ENCODE data around the gene JPH3.

The JPH3 gene

GRCh38 chr16:87688876-87689815 lies 86.8 kb downstream of the JPH3 start:
- no peak overlapping the region for H3K9ac ChIP-seq (ENCODE audit: low read length in 5 of 5)
- peaks cover 0 to 3% (median 0%) of the 10 kb centered on the region in 5 donors for H3K4me1 ChIP-seq (ENCODE audit: control insufficient read depth in 5 of 5, insufficient read depth in 5 of 5, low read length in 5 of 5)
- H3K27me3 ChIP-seq (ENCODE audit: control insufficient read depth in 5 of 5, insufficient read depth in 4 of 5, low read length in 5 of 5) = peaks cover 34 to 52% (median 42%) of the 10 kb centered on the region in 5 donors
- no peaks in the 10 kb centered on the region for H3K36me3 ChIP-seq (ENCODE audit: control insufficient read depth in 5 of 5, insufficient read depth in 5 of 5, low read length in 5 of 5)
- no peaks in the 10 kb centered on the region for H3K9me3 ChIP-seq (ENCODE audit: control insufficient read depth in 5 of 5, low read length in 5 of 5)
- H3K27ac ChIP-seq (ENCODE audit: low read depth, low read length) = no peak overlapping the region
- no peak overlapping the region for H3K4me3 ChIP-seq (ENCODE audit: low read depth in 1 of 5, low read length in 5 of 5)

- Histone ChIP-seq H3K4me1 (ENCODE audit: control insufficient read depth in 5 of 5, insufficient read depth in 5 of 5, low read length in 5 of 5) (no peaks in the 10 kb centered on the region), H3K9me3 (ENCODE audit: control insufficient read depth in 5 of 5, low read length in 5 of 5) (no peaks in the 10 kb centered on the region), H3K9ac (ENCODE audit: low read length in 5 of 5) (no peak overlapping the region), H3K27me3 (ENCODE audit: control insufficient read depth in 5 of 5, insufficient read depth in 4 of 5, low read length in 5 of 5) (peaks cover 30 to 46% (median 39%) of the 10 kb centered on the region in 5 donors), H3K36me3 (ENCODE audit: control insufficient read depth in 5 of 5, insufficient read depth in 5 of 5, low read length in 5 of 5) (peaks cover 0 to 4% (median 0%) of the 10 kb centered on the region in 5 donors), H3K27ac (ENCODE audit: low read depth, low read length) (no peak overlapping the region), H3K4me3 (ENCODE audit: low read depth in 1 of 5, low read length in 5 of 5) (no peak overlapping the region)
These were observed 87.7 kb downstream of the JPH3 start for GRCh38 chr16:87689956-87690465.

DNA sequence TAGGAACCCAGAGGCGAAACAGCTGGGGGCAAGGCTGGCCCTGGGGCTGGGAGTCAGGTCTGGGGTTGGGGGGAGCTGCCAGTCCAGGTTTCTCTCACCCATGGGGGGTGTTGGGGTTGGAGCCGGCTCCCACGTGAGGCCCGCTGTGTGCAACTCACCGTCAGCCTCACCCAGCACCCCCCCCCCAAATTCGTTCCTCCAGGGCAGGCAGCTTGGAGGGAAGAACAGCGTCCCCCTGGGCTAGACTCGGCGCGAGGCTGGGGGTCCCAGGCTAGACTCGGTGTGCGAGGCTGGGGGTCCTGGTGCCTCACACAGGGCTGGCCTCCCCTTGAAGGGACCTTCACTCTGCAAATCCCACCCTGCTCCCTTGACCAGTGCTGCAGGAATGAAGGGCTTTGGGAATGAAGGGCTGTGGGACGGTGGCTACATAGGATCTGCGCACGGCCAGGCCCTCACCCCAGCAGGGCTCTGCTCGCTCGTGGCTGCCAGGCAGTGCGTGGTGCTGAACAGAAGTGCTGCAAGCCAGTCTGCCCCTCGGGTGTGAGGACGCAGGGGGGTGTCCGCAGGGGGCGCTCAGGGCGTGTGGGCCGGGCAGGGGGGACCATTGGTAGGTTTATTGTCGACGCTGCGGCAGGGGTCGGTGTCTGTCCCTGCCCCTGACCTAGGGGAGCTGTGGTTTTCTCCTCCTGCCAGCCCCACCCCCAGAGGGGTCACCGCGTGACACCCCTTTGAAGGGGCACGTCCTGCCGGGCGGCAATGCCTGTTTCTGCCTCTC lies 88.8 kb downstream of the JPH3 start:
- Histone ChIP-seq H3K36me3 (ENCODE audit: control insufficient read depth in 5 of 5, insufficient read depth in 5 of 5, low read length in 5 of 5) (peaks cover 0 to 14% (median 9%) of the 10 kb centered on the region in 5 donors), H3K27ac (ENCODE audit: low read depth, low read length) (no peak overlapping the region), H3K4me1 (ENCODE audit: control insufficient read depth in 5 of 5, insufficient read depth in 5 of 5, low read length in 5 of 5) (no peaks in the 10 kb centered on the region), H3K9me3 (ENCODE audit: control insufficient read depth in 5 of 5, low read length in 5 of 5) (no peaks in the 10 kb centered on the region), H3K9ac (ENCODE audit: low read length in 5 of 5) (no peak overlapping the region), H3K27me3 (ENCODE audit: control insufficient read depth in 5 of 5, insufficient read depth in 4 of 5, low read length in 5 of 5) (peaks cover 24 to 41% (median 30%) of the 10 kb centered on the region in 5 donors), H3K4me3 (ENCODE audit: low read depth in 1 of 5, low read length in 5 of 5) (no peak overlapping the region)

DNA sequence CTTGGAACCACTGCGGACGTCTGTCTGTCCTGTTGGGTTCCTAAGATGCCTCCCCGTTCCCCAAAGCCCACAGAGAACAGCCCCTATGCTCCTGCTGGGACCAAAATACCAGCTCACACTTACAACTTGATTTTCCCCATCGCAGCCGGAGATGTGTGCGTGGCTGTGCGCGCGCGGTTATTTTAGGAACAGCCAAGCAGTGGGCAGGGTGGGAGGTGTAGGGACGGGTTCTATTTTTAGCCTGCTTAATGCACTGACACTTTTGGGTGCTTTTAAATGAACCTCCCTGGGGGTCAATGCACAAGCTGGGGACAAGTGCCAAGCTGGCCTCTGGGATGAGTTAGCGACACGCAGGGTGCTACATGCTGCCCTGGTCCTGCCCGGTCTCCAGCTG lies 89.4 kb downstream of the JPH3 start:
- Histone ChIP-seq H3K9ac (ENCODE audit: low read length in 5 of 5) (no peak overlapping the region), H3K27ac (ENCODE audit: low read depth, low read length) (no peak overlapping the region), H3K4me1 (ENCODE audit: control insufficient read depth in 5 of 5, insufficient read depth in 5 of 5, low read length in 5 of 5) (no peaks in the 10 kb centered on the region), H3K36me3 (ENCODE audit: control insufficient read depth in 5 of 5, insufficient read depth in 5 of 5, low read length in 5 of 5) (peaks cover 0 to 19% (median 12%) of the 10 kb centered on the region in 5 donors), H3K4me3 (ENCODE audit: low read depth in 1 of 5, low read length in 5 of 5) (no peak overlapping the region), H3K9me3 (ENCODE audit: control insufficient read depth in 5 of 5, low read length in 5 of 5) (no peaks in the 10 kb centered on the region), H3K27me3 (ENCODE audit: control insufficient read depth in 5 of 5, insufficient read depth in 4 of 5, low read length in 5 of 5) (peaks cover 19 to 37% (median 28%) of the 10 kb centered on the region in 5 donors)

DNA sequence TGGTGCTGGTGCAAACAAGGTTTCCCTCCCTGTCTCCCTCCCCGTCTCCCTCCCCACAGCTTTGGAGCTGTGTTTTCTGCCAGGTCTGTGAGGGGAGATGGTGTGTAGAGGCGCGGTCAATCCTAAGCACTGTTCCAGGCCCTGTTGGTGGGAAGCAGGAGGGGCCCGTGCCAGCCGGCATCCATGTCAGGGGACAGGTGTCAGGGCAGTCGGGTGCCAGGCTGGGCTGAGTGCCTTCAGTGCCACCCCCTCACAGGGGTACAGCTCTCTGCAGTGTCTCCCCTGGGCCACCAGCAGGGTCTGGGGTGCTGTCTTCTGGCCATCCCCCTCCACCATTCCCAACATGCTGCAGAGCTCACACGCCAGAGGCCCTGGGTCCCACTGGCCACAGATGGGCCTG lies 89.9 kb downstream of the JPH3 start:
- Histone ChIP-seq H3K9me3 (ENCODE audit: control insufficient read depth in 5 of 5, low read length in 5 of 5) (no peaks in the 10 kb centered on the region), H3K9ac (ENCODE audit: low read length in 5 of 5) (no peak overlapping the region), H3K4me3 (ENCODE audit: low read depth in 1 of 5, low read length in 5 of 5) (no peak overlapping the region), H3K4me1 (ENCODE audit: control insufficient read depth in 5 of 5, insufficient read depth in 5 of 5, low read length in 5 of 5) (no peaks in the 10 kb centered on the region), H3K27me3 (ENCODE audit: control insufficient read depth in 5 of 5, insufficient read depth in 4 of 5, low read length in 5 of 5) (peaks cover 16 to 34% (median 26%) of the 10 kb centered on the region in 5 donors), H3K36me3 (ENCODE audit: control insufficient read depth in 5 of 5, insufficient read depth in 5 of 5, low read length in 5 of 5) (peaks cover 0 to 19% (median 12%) of the 10 kb centered on the region in 5 donors), H3K27ac (ENCODE audit: low read depth, low read length) (no peak overlapping the region)

DNA sequence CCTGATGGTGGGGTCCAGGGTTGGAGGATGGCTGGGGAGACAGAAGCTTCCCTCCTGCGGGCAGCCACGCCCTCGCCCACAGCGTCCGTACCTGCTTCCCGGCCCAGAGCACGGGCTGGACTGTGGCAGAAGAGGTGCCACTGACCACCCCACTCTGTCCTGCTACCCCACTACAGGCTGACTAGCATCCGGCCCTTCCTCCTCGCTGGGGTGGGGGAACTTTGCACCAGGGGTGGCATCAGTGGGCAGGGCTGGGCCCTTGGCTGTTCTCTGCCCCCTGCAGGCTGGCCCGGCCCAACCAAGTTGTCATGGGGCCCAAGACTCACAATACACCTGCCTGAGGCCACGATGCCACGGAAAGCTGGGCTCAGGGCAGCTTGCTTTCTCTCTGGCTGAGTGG lies 90.4 kb downstream of the JPH3 start:
- Histone ChIP-seq H3K36me3 (ENCODE audit: control insufficient read depth in 5 of 5, insufficient read depth in 5 of 5, low read length in 5 of 5) (peaks cover 0 to 22% (median 12%) of the 10 kb centered on the region in 5 donors), H3K9me3 (ENCODE audit: control insufficient read depth in 5 of 5, low read length in 5 of 5) (no peaks in the 10 kb centered on the region)

GRCh38 chr16:87693827-87694226 lies 91.5 kb downstream of the JPH3 start:
- H3K27ac ChIP-seq (ENCODE audit: low read depth, low read length) = no peak overlapping the region
- no peaks in the 10 kb centered on the region for H3K9me3 ChIP-seq (ENCODE audit: control insufficient read depth in 5 of 5, low read length in 5 of 5)
- H3K9ac ChIP-seq (ENCODE audit: low read length in 5 of 5) = no peak overlapping the region
- no peaks in the 10 kb centered on the region for H3K4me1 ChIP-seq (ENCODE audit: control insufficient read depth in 5 of 5, insufficient read depth in 5 of 5, low read length in 5 of 5)
- H3K4me3 ChIP-seq (ENCODE audit: low read depth in 1 of 5, low read length in 5 of 5) = no peak overlapping the region
- H3K36me3 ChIP-seq (ENCODE audit: control insufficient read depth in 5 of 5, insufficient read depth in 5 of 5, low read length in 5 of 5) = peaks cover 0 to 26% (median 12%) of the 10 kb centered on the region in 5 donors
- H3K27me3 ChIP-seq (ENCODE audit: control insufficient read depth in 5 of 5, insufficient read depth in 4 of 5, low read length in 5 of 5) = peaks cover 6 to 19% (median 13%) of the 10 kb centered on the region in 5 donors

More for the DNA sequence above, 90.4 kb downstream of the JPH3 start:
- H3K4me3 ChIP-seq (ENCODE audit: low read depth in 1 of 5, low read length in 5 of 5) = no peak overlapping the region
- H3K9ac ChIP-seq (ENCODE audit: low read length in 5 of 5) = no peak overlapping the region
- no peak overlapping the region for H3K27ac ChIP-seq (ENCODE audit: low read depth, low read length)
- peaks cover 11 to 29% (median 21%) of the 10 kb centered on the region in 5 donors for H3K27me3 ChIP-seq (ENCODE audit: control insufficient read depth in 5 of 5, insufficient read depth in 4 of 5, low read length in 5 of 5)
- no peaks in the 10 kb centered on the region for H3K4me1 ChIP-seq (ENCODE audit: control insufficient read depth in 5 of 5, insufficient read depth in 5 of 5, low read length in 5 of 5)

GRCh38 chr16:87694441-87695125 lies 92.3 kb downstream of the JPH3 start:
- H3K4me1 ChIP-seq (ENCODE audit: control insufficient read depth in 5 of 5, insufficient read depth in 5 of 5, low read length in 5 of 5) = no peaks in the 10 kb centered on the region
- H3K27me3 ChIP-seq (ENCODE audit: control insufficient read depth in 5 of 5, insufficient read depth in 4 of 5, low read length in 5 of 5) = peaks cover 6 to 12% (median 8%) of the 10 kb centered on the region in 5 donors
- no peak overlapping the region for H3K9ac ChIP-seq (ENCODE audit: low read length in 5 of 5)
- peaks cover 0 to 32% (median 13%) of the 10 kb centered on the region in 5 donors for H3K36me3 ChIP-seq (ENCODE audit: control insufficient read depth in 5 of 5, insufficient read depth in 5 of 5, low read length in 5 of 5)
- H3K9me3 ChIP-seq (ENCODE audit: control insufficient read depth in 5 of 5, low read length in 5 of 5) = no peaks in the 10 kb centered on the region
- no peak overlapping the region for H3K27ac ChIP-seq (ENCODE audit: low read depth, low read length)
- H3K4me3 ChIP-seq (ENCODE audit: low read depth in 1 of 5, low read length in 5 of 5) = no peak overlapping the region

DNA sequence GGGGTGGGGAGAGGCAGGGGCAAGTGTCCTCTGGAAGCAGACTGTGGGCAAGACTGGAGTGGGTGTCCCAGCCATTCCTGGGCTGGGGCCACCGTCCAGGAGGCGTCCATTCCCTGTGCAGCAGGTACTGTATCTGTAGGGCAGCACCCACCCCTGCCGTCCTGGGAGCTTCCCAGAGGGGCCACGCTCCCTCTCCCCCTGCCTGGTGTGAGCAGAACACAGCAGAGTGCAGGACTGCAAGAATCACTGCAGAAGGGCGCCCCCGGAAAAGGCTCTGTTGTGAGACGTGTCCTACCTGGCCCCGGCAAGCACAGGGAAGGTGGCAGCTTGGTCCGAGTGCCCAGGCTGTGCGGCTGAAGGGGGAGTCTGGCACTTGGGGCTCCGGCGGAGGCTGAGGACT lies 93.2 kb downstream of the JPH3 start:
- Histone ChIP-seq H3K9me3 (ENCODE audit: control insufficient read depth in 5 of 5, low read length in 5 of 5) (no peaks in the 10 kb centered on the region), H3K27ac (ENCODE audit: low read depth, low read length) (no peak overlapping the region), H3K36me3 (ENCODE audit: control insufficient read depth in 5 of 5, insufficient read depth in 5 of 5, low read length in 5 of 5) (peaks cover 0 to 39% (median 18%) of the 10 kb centered on the region in 5 donors), H3K4me3 (ENCODE audit: low read depth in 1 of 5, low read length in 5 of 5) (no peak overlapping the region), H3K27me3 (ENCODE audit: control insufficient read depth in 5 of 5, insufficient read depth in 4 of 5, low read length in 5 of 5) (peaks cover 2 to 8% (median 6%) of the 10 kb centered on the region in 5 donors), H3K9ac (ENCODE audit: low read length in 5 of 5) (no peak overlapping the region), H3K4me1 (ENCODE audit: control insufficient read depth in 5 of 5, insufficient read depth in 5 of 5, low read length in 5 of 5) (no peaks in the 10 kb centered on the region)
